CD4-positive, alpha-beta memory T cell (primary cell): ENCODE results near the gene BBX. TPM values are rescaled to one million over a fixed set of nuclear protein-coding genes. Genes with fewer than 3 reads are reported as not detected.

Experiments used
- CTCF ChIA-PET: fragments of 350-600 bp; sonication (Branson Sonifier 250); formaldehyde crosslinking; loops from one replicate; lab custom pipeline; 2021; ENCODE audit warnings: inconsistent platforms; ENCODE audit not compliant: partially characterized antibody; lab: Charles Lee
- POLR2A ChIA-PET: fragments of 350-600 bp; sonication (Branson Sonifier 250); formaldehyde crosslinking; loops from one replicate; lab custom pipeline; 2021; ENCODE audit not compliant: partially characterized antibody; lab: Charles Lee
- DNase-seq, 5 donors: peaks; one replicate each; pipeline versions ENCODE4 v3.0.0 to v3.0.0-alpha.2; 2020 to 2022; ENCODE audit warnings: mixed read lengths in 1 of 5
- H3K27ac ChIP-seq: one replicate; pipeline ENCODE4 v1.7.0; 2013; ENCODE audit warnings: low read depth, low read length
- H3K27me3 ChIP-seq: 2 replicates; pipeline ENCODE4 v1.7.0; 2013; ENCODE audit warnings: mild to moderate bottlenecking, low read length, moderate library complexity; ENCODE audit not compliant: insufficient read depth
- H3K36me3 ChIP-seq: 2 replicates; pipeline ENCODE4 v1.7.0; 2013; ENCODE audit warnings: mild to moderate bottlenecking, low read length, moderate library complexity; ENCODE audit not compliant: insufficient read depth
- H3K4me1 ChIP-seq: 2 replicates; pipeline ENCODE4 v1.7.0; 2013; ENCODE audit warnings: mild to moderate bottlenecking, low read length, moderate library complexity; ENCODE audit not compliant: insufficient read depth
- H3K4me3 ChIP-seq, 2 donors: one replicate each; pipeline ENCODE4 v1.7.0; 2013; ENCODE audit warnings: low read length in 2 of 2, mild to moderate bottlenecking in 1 of 2
- H3K9me3 ChIP-seq, 2 donors: one replicate each; pipeline ENCODE4 v1.7.0; 2013; ENCODE audit warnings: low read length in 2 of 2, control low read depth in 1 of 2; ENCODE audit not compliant: control insufficient read depth in 1 of 2
- H3K27ac Mint-ChIP-seq, 7 donors: one replicate each; pipeline ENCODE4 v1.8.0; 2020 to 2021; ENCODE audit warnings: mixed read lengths in 7 of 7, mild to moderate bottlenecking in 6 of 7, inconsistent platforms in 3 of 7, moderate library complexity in 3 of 7
- H3K27me3 Mint-ChIP-seq, 2 donors: one replicate each; pipeline ENCODE4 v1.8.0; 2020 to 2021; ENCODE audit warnings: mixed read lengths in 2 of 2
- H3K36me3 Mint-ChIP-seq, 2 donors: one replicate each; pipeline ENCODE4 v1.8.0; 2020 to 2021; ENCODE audit warnings: mixed read lengths in 2 of 2, inconsistent platforms in 1 of 2, mild to moderate bottlenecking in 1 of 2
- H3K4me1 Mint-ChIP-seq, 4 donors: one replicate each; pipeline ENCODE4 v1.8.0; 2020 to 2021; ENCODE audit warnings: mixed read lengths in 4 of 4, mild to moderate bottlenecking in 1 of 4
- H3K4me3 Mint-ChIP-seq, 8 donors: one replicate each; pipeline ENCODE4 v1.8.0; 2020 to 2021; ENCODE audit warnings: mixed read lengths in 8 of 8, mild to moderate bottlenecking in 7 of 8, moderate library complexity in 6 of 8, inconsistent platforms in 3 of 8
- H3K9me3 Mint-ChIP-seq, 8 donors: one replicate each; pipeline ENCODE4 v1.8.0; 2020 to 2021; ENCODE audit warnings: mixed read lengths in 8 of 8, mild to moderate bottlenecking in 5 of 8, inconsistent platforms in 3 of 8, moderate library complexity in 1 of 8
- intact Hi-C: fragments of 100-400 bp; cut with micrococcal nuclease; formaldehyde crosslinking; loops from one replicate; pipeline ENCODE4 v1.15.1; 2023
- polyA plus RNA-seq, 2 donors: library from polyadenylated mRNA; unstranded; fragments of 300-500 nt; fragmentation: Illumina TruSeq; gene quantifications; one replicate each; pipeline ENCODE4 v1.2.3, GENCODE V29; 2021
- total RNA-seq, 2 experiments: library from RNA; stranded (reverse); gene quantifications; one replicate each; pipeline ENCODE4 v1.2.3, GENCODE V29; 2021

The BBX gene
- total and polyA plus RNA-seq, 4 experiments from 2014 or later: 85.4 to 101 (median 96.5) TPM

GRCh38 chr3:107663266-107663665 lies 140.5 kb downstream of the BBX start:
- H3K36me3 ChIP-seq: no peaks in the 10 kb centered on the region
- intact Hi-C loops: loop anchor here (5.0 kb wide), 1 partner anchor 744 kb away; no protein-coding TSS in a partner anchor

GRCh38 chr3:107664614-107665013 lies 141.9 kb downstream of the BBX start:
- H3K4me1 Mint-ChIP-seq: peaks cover 26 to 37% (median 31%) of the 10 kb centered on the region in 4 donors
- no peak overlapping the region for H3K4me3 ChIP-seq
- CTCF ChIA-PET: interaction anchor here (2.6 to 6.0 kb wide), 2 partner anchors 11 to 12 kb away, joined by 21 to 54 read pairs; no protein-coding TSS in a partner anchor

More at GRCh38 chr3:107663266-107663665, 140.5 kb downstream of the BBX start:
- Histone ChIP-seq H3K9me3 (no peaks in the 10 kb centered on the region), H3K27me3 (no peaks in the 10 kb centered on the region), H3K27ac (no peak overlapping the region), H3K4me3 (no peak overlapping the region), H3K4me1 (peaks cover 17% of the 10 kb centered on the region)
- Mint-ChIP-seq H3K36me3 (peaks cover 2 to 4% of the 10 kb centered on the region in 2 donors), H3K27ac (peak overlapping the region in 2 of 7 donors; percentile 4 to 15), H3K9me3 (no peaks in the 10 kb centered on the region), H3K27me3 (no peaks in the 10 kb centered on the region), H3K4me1 (peaks cover 24 to 28% (median 27%) of the 10 kb centered on the region in 4 donors), H3K4me3 (no peak overlapping the region)
- POLR2A ChIA-PET: no interaction called here
- CTCF ChIA-PET: interaction anchor here (1.1 to 6.0 kb wide), 4 partner anchors 13 to 264 kb away, joined by 3 to 54 read pairs (median 20); no protein-coding TSS in a partner anchor
- DNase-seq: no peak

GRCh38 chr3:107665351-107665750 lies 142.6 kb downstream of the BBX start:
- peaks cover 17% of the 10 kb centered on the region for H3K4me1 ChIP-seq
- H3K27ac ChIP-seq: no peak overlapping the region
- ChIA-PET POLR2A (no interaction called here), CTCF (interaction anchor here (1.2 to 2.6 kb wide), 2 partner anchors 9 to 10 kb away, joined by 3 to 21 read pairs; no protein-coding TSS in a partner anchor)
- Mint-ChIP-seq H3K27ac (peak overlapping the region in 3 of 7 donors; percentile 0 to 23 (median 20)), H3K9me3 (no peaks in the 10 kb centered on the region), H3K4me3 (no peak overlapping the region), H3K27me3 (no peaks in the 10 kb centered on the region), H3K4me1 (peaks cover 24 to 37% (median 31%) of the 10 kb centered on the region in 4 donors), H3K36me3 (peaks cover 2 to 4% of the 10 kb centered on the region in 2 donors)
- H3K36me3 ChIP-seq: no peaks in the 10 kb centered on the region
- H3K27me3 ChIP-seq: no peaks in the 10 kb centered on the region
- H3K4me3 ChIP-seq: no peak overlapping the region
- no peak for DNase-seq
- intact Hi-C loops: no loop called here
- no peaks in the 10 kb centered on the region for H3K9me3 ChIP-seq

More at GRCh38 chr3:107664614-107665013, 141.9 kb downstream of the BBX start:
- Histone ChIP-seq H3K4me1 (peaks cover 17% of the 10 kb centered on the region), H3K9me3 (no peaks in the 10 kb centered on the region), H3K36me3 (no peaks in the 10 kb centered on the region), H3K27me3 (no peaks in the 10 kb centered on the region), H3K27ac (no peak overlapping the region)
- Mint-ChIP-seq H3K4me3 (no peak overlapping the region), H3K9me3 (no peaks in the 10 kb centered on the region), H3K27ac (no peak overlapping the region), H3K36me3 (peaks cover 2 to 4% of the 10 kb centered on the region in 2 donors), H3K27me3 (no peaks in the 10 kb centered on the region)
- no peak for DNase-seq
- intact Hi-C loops: loop anchor here (5.0 kb wide), 1 partner anchor 743 kb away; no protein-coding TSS in a partner anchor
- POLR2A ChIA-PET: no interaction called here

DNA sequence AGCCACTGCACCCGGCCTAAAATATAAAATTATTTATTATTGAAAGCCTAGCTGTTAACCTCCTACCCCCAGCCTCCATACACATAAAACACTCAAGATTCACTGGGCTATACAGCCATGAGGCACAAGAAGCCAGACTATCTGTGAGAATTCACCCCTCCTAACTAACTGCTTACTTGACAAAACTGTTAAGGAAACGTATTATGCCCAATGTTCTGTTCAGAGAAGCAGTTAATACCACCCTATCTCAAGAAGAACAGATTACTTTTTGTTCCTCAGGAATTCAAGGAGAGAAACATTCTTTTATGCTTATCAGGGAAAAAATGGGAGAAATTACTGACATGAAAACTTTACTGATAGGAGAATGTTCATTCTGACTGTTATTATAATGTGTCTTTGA lies 144.1 kb downstream of the BBX start:
- CTCF ChIA-PET: interaction anchor here (1.1 to 2.6 kb wide), 3 partner anchors 9 to 71 kb away, joined by 3 to 21 read pairs (median 4); no protein-coding TSS in a partner anchor
- Mint-ChIP-seq H3K36me3 (peaks cover 2 to 4% of the 10 kb centered on the region in 2 donors), H3K4me3 (no peak overlapping the region), H3K4me1 (peaks cover 15 to 25% (median 20%) of the 10 kb centered on the region in 4 donors), H3K9me3 (no peaks in the 10 kb centered on the region), H3K27me3 (no peaks in the 10 kb centered on the region), H3K27ac (no peak overlapping the region)
- Histone ChIP-seq H3K4me3 (no peak overlapping the region), H3K27ac (no peak overlapping the region), H3K4me1 (peaks cover 2% of the 10 kb centered on the region), H3K27me3 (no peaks in the 10 kb centered on the region), H3K9me3 (no peaks in the 10 kb centered on the region), H3K36me3 (no peaks in the 10 kb centered on the region)
- no peak for DNase-seq
- POLR2A ChIA-PET: no interaction called here
- intact Hi-C loops: no loop called here

GRCh38 chr3:107668416-107668815 lies 145.7 kb downstream of the BBX start:
- Mint-ChIP-seq H3K27ac (no peak overlapping the region), H3K4me3 (no peak overlapping the region), H3K36me3 (peaks cover 2 to 4% of the 10 kb centered on the region in 2 donors), H3K4me1 (peaks cover 12 to 22% (median 15%) of the 10 kb centered on the region in 4 donors), H3K27me3 (no peaks in the 10 kb centered on the region), H3K9me3 (no peaks in the 10 kb centered on the region)
- no peak for DNase-seq
- Histone ChIP-seq H3K4me1 (no peaks in the 10 kb centered on the region), H3K4me3 (no peak overlapping the region), H3K27ac (no peak overlapping the region), H3K36me3 (no peaks in the 10 kb centered on the region), H3K9me3 (no peaks in the 10 kb centered on the region), H3K27me3 (no peaks in the 10 kb centered on the region)
- CTCF ChIA-PET: interaction anchor here (0.8 to 1.3 kb wide), 5 partner anchors 8 to 94 kb away, joined by 3 read pairs; no protein-coding TSS in a partner anchor
- intact Hi-C loops: no loop called here
- POLR2A ChIA-PET: no interaction called here

DNA sequence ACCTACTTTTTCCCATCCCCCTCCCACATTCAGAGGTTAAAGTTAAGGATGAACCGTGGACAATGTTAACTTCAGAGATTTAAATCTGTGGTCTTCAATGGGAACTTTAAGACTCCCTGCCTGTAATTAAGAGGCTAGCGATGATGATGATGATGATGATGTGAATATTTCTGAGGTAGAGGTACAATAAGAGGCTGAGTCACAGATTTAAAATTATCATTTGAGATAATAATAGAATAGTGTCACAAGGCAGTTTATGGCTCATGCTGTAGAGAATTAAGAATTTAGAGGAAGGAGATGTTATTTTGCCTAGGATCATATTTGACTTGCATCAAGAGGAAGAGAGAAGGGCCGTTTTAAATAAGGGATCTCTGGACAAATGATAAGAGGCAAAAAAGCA lies 146.2 kb downstream of the BBX start:
- no peaks in the 10 kb centered on the region for H3K9me3 ChIP-seq
- Mint-ChIP-seq H3K9me3 (no peaks in the 10 kb centered on the region), H3K36me3 (peaks cover 2 to 4% of the 10 kb centered on the region in 2 donors), H3K27me3 (no peaks in the 10 kb centered on the region), H3K4me3 (no peak overlapping the region), H3K4me1 (peaks cover 12 to 22% (median 15%) of the 10 kb centered on the region in 4 donors), H3K27ac (peak overlapping the region in 1 of 7 donors; percentile 3)
- no peaks in the 10 kb centered on the region for H3K36me3 ChIP-seq
- DNase-seq: no peak
- H3K4me3 ChIP-seq: no peak overlapping the region
- H3K27me3 ChIP-seq: no peaks in the 10 kb centered on the region
- POLR2A ChIA-PET: no interaction called here
- intact Hi-C loops: no loop called here
- no peak overlapping the region for H3K27ac ChIP-seq
- CTCF ChIA-PET: interaction anchor here (0.8 to 1.3 kb wide), 5 partner anchors 8 to 94 kb away, joined by 3 read pairs; no protein-coding TSS in a partner anchor
- H3K4me1 ChIP-seq: no peaks in the 10 kb centered on the region

GRCh38 chr3:107669669-107670068 lies 146.9 kb downstream of the BBX start:
- intact Hi-C loops: loop anchor here (10.0 kb wide), 1 partner anchor 885 kb away; no protein-coding TSS in a partner anchor
- Histone ChIP-seq H3K36me3 (no peaks in the 10 kb centered on the region), H3K4me3 (no peak overlapping the region), H3K27me3 (no peaks in the 10 kb centered on the region), H3K9me3 (no peaks in the 10 kb centered on the region), H3K27ac (no peak overlapping the region), H3K4me1 (no peaks in the 10 kb centered on the region)
- no peak overlapping the region for H3K4me3 Mint-ChIP-seq
- peaks cover 2 to 4% of the 10 kb centered on the region in 2 donors for H3K36me3 Mint-ChIP-seq
- no peaks in the 10 kb centered on the region for H3K9me3 Mint-ChIP-seq
- ChIA-PET CTCF (interaction anchor here (1.2 to 2.2 kb wide), 4 partner anchors 9 to 72 kb away, joined by 4 to 10 read pairs (median 7); no protein-coding TSS in a partner anchor), POLR2A (no interaction called here)
- no peak for DNase-seq
- H3K4me1 Mint-ChIP-seq: peaks cover 13 to 27% (median 17%) of the 10 kb centered on the region in 4 donors
- H3K27me3 Mint-ChIP-seq: no peaks in the 10 kb centered on the region
- H3K27ac Mint-ChIP-seq: no peak overlapping the region
